ENCODE measurements around the gene RSBN1. TPM values are rescaled to one million over a fixed set of nuclear protein-coding genes. Genes with fewer than 3 reads are reported as not detected.

Gene RSBN1
- total and polyA plus RNA-seq, 9 of the 15 experiments (the other 6 are each of a cell fraction or from before 2014, with no cell fraction given), result 4.5 to 24.3 (median 13.0) TPM

DNA sequence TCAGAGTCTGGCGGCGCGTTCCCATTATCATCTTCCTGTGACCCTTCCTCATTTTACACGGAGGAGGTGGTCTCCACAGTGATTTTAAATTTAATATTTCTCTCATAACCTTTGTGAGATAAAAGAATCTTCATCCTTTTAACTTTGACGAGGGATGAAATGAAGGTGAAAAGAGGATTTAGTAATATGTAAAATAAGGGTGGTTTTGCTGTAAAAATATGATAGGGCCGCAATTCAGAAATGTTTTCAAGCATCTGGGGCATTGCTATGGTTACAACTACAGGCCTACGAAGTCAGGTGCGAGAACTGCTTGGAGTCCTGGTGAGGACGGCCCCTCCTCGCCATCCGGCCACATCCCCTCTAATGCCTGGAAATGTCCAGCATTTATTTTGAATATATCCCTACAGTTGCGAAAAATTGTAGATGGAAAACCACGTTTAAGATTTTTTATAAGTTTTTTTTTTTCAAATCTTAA lies 422 bp upstream of the RSBN1 start (continued):
- peak; percentile 90; the same call in 1 of the 2 replicates for TF ChIP-seq ZBTB7A (IDR thresholded peaks at IDR 0.05; ENCODE audit: borderline replicate concordance, control insufficient read depth, low read depth, low read length)
- TF ChIP-seq STAT5A (IDR thresholded peaks at IDR 0.05; ENCODE audit: borderline replicate concordance, low read length), result 0 out of 2 replicates have a peak, but pooled peaks have one; percentile 42
- no peak for TF ChIP-seq NR2C2 (CRISPR knock-in tag; IDR thresholded peaks at IDR 0.05)
- peak; percentile 63; the same call in 1 of the 2 replicates for TF ChIP-seq NR2C2 (tag; IDR thresholded peaks at IDR 0.05)
- TF ChIP-seq BACH1 (tag; IDR thresholded peaks at IDR 0.05), result peak; percentile 70; the same call in 1 of the 2 replicates
- peak; percentile 14; the same call in 1 of the 2 replicates for TF ChIP-seq ATF7 (IDR thresholded peaks at IDR 0.05)
- TF ChIP-seq CEBPB (tag; IDR thresholded peaks at IDR 0.05), result peak; percentile 46; the same call in 1 of the 2 replicates
- peak; percentile 7; the same call in 1 of the 2 replicates for TF ChIP-seq EP400 (IDR thresholded peaks at IDR 0.05)
- TF ChIP-seq ZNF445 (CRISPR knock-in tag; IDR thresholded peaks at IDR 0.05; ENCODE audit: low read depth), result 0 out of 2 replicates have a peak, but pooled peaks have one; percentile 50
- 0 out of 2 replicates have a peak, but pooled peaks have one; percentile 83 for TF ChIP-seq E2F3 (CRISPR knock-in tag; IDR thresholded peaks at IDR 0.05)
- TF ChIP-seq KAT2B (IDR thresholded peaks at IDR 0.05; ENCODE audit: low read depth, low read length), result no peak
- peak in 1 of 3 experiments; percentile 3 for TF ChIP-seq YY1 (IDR thresholded peaks at IDR 0.05; ENCODE audit: borderline replicate concordance in 1 of 3, control insufficient read depth in 1 of 3, extremely low read depth in 1 of 3, insufficient read depth in 3 of 3, insufficient read length in 1 of 3, insufficient replicate concordance in 2 of 3, low read depth in 1 of 3, low read length in 2 of 3)
- TF ChIP-seq MBD2 (IDR thresholded peaks at IDR 0.05; ENCODE audit: borderline replicate concordance, low read depth), result no peak
- TF ChIP-seq CEBPG (CRISPR knock-in tag; IDR thresholded peaks at IDR 0.05), result no peak
- TF ChIP-seq CEBPG (tag; conservative IDR thresholded peaks at IDR 0.05 in 1 of 2, IDR thresholded peaks at IDR 0.05 in 1 of 2), result 0 out of 4 replicates have a peak, but pooled peaks of 1 of the 2 experiments have one; percentile 26
- TF ChIP-seq WHSC1 (IDR thresholded peaks at IDR 0.05; ENCODE audit: low read length), result no peak
- peak; percentile 86 for TF ChIP-seq ZNF589 (CRISPR knock-in tag; IDR thresholded peaks at IDR 0.05; ENCODE audit: low read depth)
- TF ChIP-seq POU5F1 (IDR thresholded peaks at IDR 0.05; ENCODE audit: borderline replicate concordance, low read depth, low read length, partially characterized antibody), result no peak
- TF ChIP-seq CC2D1A (IDR thresholded peaks at IDR 0.05), result peak; percentile 89; the same call in 1 of the 2 replicates
- TF ChIP-seq RAD51 (IDR thresholded peaks at IDR 0.05; ENCODE audit: borderline replicate concordance, low read depth), result 0 out of 2 replicates have a peak, but pooled peaks have one; percentile 43
- peak; percentile 39 for TF ChIP-seq NUFIP1 (IDR thresholded peaks at IDR 0.05; ENCODE audit: partially characterized antibody)
- TF ChIP-seq ATF1 (CRISPR knock-in tag; IDR thresholded peaks at IDR 0.05), result no peak
- peak; percentile 86 for TF ChIP-seq ATF1 (tag; IDR thresholded peaks at IDR 0.05)
- peak; percentile 63; the same call in 1 of the 2 replicates for TF ChIP-seq ZNF766 (CRISPR knock-in tag; conservative IDR thresholded peaks at IDR 0.05)
- TF ChIP-seq ZHX1 (conservative IDR thresholded peaks at IDR 0.05; ENCODE audit: low read length), result peak; percentile 21; the same call in 1 of the 2 replicates
- TF ChIP-seq ZNF311 (CRISPR knock-in tag; IDR thresholded peaks at IDR 0.05), result 0 out of 2 replicates have a peak, but pooled peaks have one; percentile 17
- TF ChIP-seq L3MBTL2 (IDR thresholded peaks at IDR 0.05), result peak; percentile 72; the same call in 1 of the 2 replicates
- 0 out of 2 replicates have a peak, but pooled peaks have one; percentile 72 for TF ChIP-seq MTA1 (IDR thresholded peaks at IDR 0.05; ENCODE audit: borderline replicate concordance)
